Lower leg skin (tissue), 4 donors: ENCODE data around the gene HAUS7. TPM values are rescaled to one million over a fixed set of nuclear protein-coding genes. Genes with fewer than 3 reads are reported as not detected.

ENCODE experiments used
- DNase-seq, 2 donors: peaks; one replicate each; pipeline ENCODE4 v3.0.0-alpha.2; 2019; ENCODE audit warnings: low spot score in 2 of 2
- H3K4me3 ChIP-seq: fragments of 200-600 bp; sonication (generic); 2 replicates; pipeline ENCODE4 v1.5.1; 2017; ENCODE audit warnings: mild to moderate bottlenecking, low read depth; ENCODE audit not compliant: poor library complexity, severe bottlenecking
- POLR2A ChIP-seq, 2 donors: fragments of 450-650 bp; IDR thresholded peaks; one replicate each; pipeline ENCODE4 v1.6.1; 2016 to 2017; ENCODE audit warnings: antibody characterized with exemption in 2 of 2, mild to moderate bottlenecking in 1 of 2, moderate library complexity in 1 of 2
- WGBS, 2 donors: methylation state at CpG; one replicate each; pipeline ENCODE4 v1.1.5; 2018; 5-methylcytosine and 5-hydroxymethylcytosine counted together
- intact Hi-C: fragments of 100-400 bp; cut with DNase I; formaldehyde crosslinking; loops from one replicate; pipeline ENCODE4 v1.15.0; 2023; ENCODE audit warnings: low total_unique reads
- total RNA-seq, 4 donors: library from RNA; depleted of rRNA; stranded (reverse); fragments of >200 nt; gene quantifications; one replicate each; pipeline ENCODE4 v1.1.0, GENCODE V29; 2016
- TF ChIP-seq, protein P1 (sequence below), 3 donors: fragments of 450-650 bp; IDR thresholded peaks; one replicate each; pipeline ENCODE4 v1.5.1; 2016; ENCODE audit warnings: antibody characterized with exemption in 3 of 3, mild to moderate bottlenecking in 3 of 3, moderate library complexity in 2 of 3

HAUS7 gene
- total RNA-seq, 4 donors from 2014 or later: 2.7 to 24.2 (median 13.6) TPM

DNA sequence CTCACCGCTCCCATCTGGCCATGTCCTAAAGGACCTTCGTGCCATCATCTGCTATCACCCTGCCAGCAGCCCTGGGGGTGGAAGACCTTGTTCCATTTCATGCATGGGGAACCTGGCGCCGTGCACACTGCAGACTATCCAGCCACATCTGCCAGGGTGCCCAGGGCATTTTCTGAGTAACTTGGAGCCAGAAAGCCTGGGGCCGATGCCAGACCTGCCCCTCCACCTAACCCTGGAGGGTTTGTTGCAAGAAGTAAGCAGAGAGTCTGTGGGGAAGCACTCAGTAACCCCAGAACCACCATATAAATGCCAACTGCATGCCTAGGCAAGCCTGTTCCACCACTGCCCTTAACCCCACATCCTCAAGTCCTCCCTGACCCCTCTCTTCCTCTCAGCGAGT is 7.3 kb downstream of the HAUS7 start:
- WGBS, 2 donors: 56 to 67% methylated on average over 1 to 6 of the region's 6 CpGs

DNA sequence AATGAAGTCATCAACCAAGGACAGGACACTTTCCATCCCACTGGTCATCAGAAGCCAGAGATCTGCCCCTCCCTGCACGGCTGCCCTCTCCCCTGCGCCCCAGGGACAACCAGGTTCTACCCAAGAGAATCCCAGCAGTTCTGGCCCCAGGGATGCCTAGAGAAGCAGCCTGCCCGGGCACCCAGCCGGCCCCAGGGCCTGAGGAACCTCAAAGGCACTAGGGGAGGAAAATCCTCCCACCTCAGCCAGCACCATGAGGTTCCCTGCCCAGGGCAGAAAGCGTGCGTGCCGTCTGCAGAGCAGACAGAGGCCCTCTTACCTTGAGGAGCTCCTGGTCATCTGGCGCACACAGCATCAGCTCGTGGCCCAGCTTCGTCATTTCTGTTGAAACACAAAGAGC is 8.1 kb downstream of the HAUS7 start:
- no peak for DNase-seq
- 78 to 89% methylated on average over 4 to 5 of the region's 10 CpGs for WGBS, 2 donors
- no peak overlapping the region for H3K4me3 ChIP-seq
- TF ChIP-seq POLR2A (IDR thresholded peaks at IDR 0.05): no peak
- TF ChIP-seq, protein P1, sequence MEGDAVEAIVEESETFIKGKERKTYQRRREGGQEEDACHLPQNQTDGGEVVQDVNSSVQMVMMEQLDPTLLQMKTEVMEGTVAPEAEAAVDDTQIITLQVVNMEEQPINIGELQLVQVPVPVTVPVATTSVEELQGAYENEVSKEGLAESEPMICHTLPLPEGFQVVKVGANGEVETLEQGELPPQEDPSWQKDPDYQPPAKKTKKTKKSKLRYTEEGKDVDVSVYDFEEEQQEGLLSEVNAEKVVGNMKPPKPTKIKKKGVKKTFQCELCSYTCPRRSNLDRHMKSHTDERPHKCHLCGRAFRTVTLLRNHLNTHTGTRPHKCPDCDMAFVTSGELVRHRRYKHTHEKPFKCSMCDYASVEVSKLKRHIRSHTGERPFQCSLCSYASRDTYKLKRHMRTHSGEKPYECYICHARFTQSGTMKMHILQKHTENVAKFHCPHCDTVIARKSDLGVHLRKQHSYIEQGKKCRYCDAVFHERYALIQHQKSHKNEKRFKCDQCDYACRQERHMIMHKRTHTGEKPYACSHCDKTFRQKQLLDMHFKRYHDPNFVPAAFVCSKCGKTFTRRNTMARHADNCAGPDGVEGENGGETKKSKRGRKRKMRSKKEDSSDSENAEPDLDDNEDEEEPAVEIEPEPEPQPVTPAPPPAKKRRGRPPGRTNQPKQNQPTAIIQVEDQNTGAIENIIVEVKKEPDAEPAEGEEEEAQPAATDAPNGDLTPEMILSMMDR (IDR thresholded peaks at IDR 0.05): no peak
- intact Hi-C loops: no loop called here

More for the DNA sequence above, 7.3 kb downstream of the HAUS7 start:
- no peak for DNase-seq
- H3K4me3 ChIP-seq: no peak overlapping the region
- intact Hi-C loops: no loop called here
- no peak for TF ChIP-seq POLR2A (IDR thresholded peaks at IDR 0.05)
- TF ChIP-seq, protein P1 (IDR thresholded peaks at IDR 0.05): no peak

DNA sequence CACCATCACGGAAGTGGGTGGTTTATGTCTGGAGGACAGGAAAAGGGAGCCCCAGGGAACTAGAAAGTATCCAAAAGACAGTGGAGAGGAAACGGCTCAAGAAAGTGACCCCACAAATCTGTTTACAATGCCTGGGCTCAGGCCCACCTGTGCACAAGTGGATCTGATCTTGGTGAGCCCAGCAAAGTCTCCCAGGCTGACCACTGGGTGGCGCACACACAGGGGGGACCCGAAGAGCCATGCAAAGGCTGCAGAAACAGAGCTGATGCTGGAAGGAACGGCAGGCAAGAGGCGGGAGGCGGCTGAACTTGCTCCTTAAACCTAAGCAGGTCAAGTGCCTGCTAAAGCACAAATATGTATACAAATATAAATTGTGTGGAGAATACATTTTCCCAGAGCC is 9.6 kb downstream of the HAUS7 start:
- H3K4me3 ChIP-seq: no peak overlapping the region
- intact Hi-C loops: no loop called here
- TF ChIP-seq POLR2A (IDR thresholded peaks at IDR 0.05): no peak
- TF ChIP-seq, protein P1 (IDR thresholded peaks at IDR 0.05): no peak
- 55 to 58% methylated on average over 7 of the region's 7 CpGs for WGBS, 2 donors
- no peak for DNase-seq

DNA sequence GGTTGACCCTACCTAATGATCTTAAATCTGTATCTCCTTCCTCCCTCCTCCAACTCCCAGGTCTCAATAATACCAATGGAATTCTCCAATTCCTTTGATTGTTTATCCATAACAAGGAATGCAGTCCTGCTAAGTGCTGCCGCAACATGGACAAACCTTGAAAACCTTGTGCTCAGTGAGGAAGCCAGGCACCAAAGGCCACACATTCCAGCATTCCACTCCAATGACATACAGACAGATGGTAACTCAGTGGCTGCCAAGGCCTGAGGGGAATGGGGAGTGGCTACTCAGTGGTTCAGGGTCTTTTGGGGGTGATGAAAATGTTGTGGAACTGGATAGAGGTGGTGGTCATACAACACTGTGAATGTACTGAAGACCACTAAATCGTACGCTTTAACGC is 10.4 kb downstream of the HAUS7 start:
- intact Hi-C loops: no loop called here
- 90 to 96% methylated on average over 4 of the region's 4 CpGs for WGBS, 2 donors
- TF ChIP-seq POLR2A (IDR thresholded peaks at IDR 0.05): no peak
- no peak overlapping the region for H3K4me3 ChIP-seq
- DNase-seq: no peak

DNA sequence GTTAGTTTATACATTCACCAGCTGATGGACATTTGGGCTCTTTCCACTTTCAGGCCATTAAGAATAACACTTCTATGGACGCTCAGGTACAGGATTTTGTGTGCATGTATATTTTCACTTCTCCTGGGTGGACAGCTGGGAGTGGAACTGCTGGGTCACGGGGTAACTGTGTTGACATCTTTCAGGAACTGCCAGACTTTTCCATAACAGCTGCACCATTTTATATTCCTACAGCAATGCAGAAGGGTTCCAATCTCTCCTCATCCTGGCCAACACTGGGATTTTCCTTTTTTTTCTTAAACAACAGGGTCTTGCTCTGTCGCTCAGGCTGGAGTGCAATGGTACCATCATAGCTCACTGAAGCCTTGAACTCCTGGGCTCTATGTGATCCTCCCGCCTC is 11.9 kb downstream of the HAUS7 start:
- H3K4me3 ChIP-seq: no peak overlapping the region
- TF ChIP-seq, protein P1 (IDR thresholded peaks at IDR 0.05): no peak
- TF ChIP-seq POLR2A (IDR thresholded peaks at IDR 0.05): no peak
- no peak for DNase-seq
- intact Hi-C loops: no loop called here
- 90 to 98% methylated on average over 4 of the region's 4 CpGs for WGBS, 2 donors

DNA sequence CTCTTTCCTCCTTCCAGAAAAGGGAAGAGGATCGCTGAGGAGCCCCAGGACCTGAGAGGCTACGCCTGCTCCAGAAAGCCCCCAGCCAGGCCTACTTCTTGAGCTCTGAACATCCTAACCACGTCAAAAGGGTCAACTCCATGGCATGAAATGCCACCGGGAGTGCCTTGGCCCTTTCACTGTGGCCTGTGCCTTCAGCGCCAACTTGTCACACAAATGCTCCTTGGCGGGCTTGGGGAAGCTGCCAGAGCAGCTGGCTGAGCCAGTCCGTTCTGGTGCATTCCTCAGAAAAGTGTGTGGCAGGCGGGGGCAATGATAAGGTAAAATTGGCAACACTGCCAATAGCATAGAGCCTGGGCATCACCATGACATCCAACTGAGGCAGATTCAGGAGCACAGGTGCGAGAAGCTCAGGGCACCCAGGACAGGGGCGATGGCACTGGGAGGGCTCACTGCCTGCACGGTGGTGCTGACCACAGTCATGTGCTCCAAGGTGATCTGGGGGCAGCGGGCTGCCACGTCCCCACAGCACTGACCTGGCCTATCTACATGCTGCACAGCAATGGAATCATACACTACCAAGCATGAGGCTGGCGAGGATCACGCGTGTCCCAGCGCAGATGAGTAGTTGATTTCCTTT is 12.4 kb downstream of the HAUS7 start:
- intact Hi-C loops: no loop called here
- 90 to 93% methylated on average over 11 to 17 of the region's 17 CpGs for WGBS, 2 donors
- TF ChIP-seq, protein P1 (IDR thresholded peaks at IDR 0.05): no peak
- no peak for TF ChIP-seq POLR2A (IDR thresholded peaks at IDR 0.05)
- H3K4me3 ChIP-seq: no peak overlapping the region
- DNase-seq: no peak
